ENCODE measurements around the gene PHLDB3.

GRCh38 chr19:43511324-43511723 lies 6.8 kb upstream of the PHLDB3 start:
- TF ChIP-seq SP1 (IDR thresholded peaks at IDR 0.05), result no peak
- no peak for TF ChIP-seq FOXM1 (IDR thresholded peaks at IDR 0.05; ENCODE audit: borderline replicate concordance)
- no peak for TF ChIP-seq TARDBP (IDR thresholded peaks at IDR 0.05)
- TF ChIP-seq SUZ12 (IDR thresholded peaks at IDR 0.05), result no peak
- no peak for TF ChIP-seq BHLHE40 (IDR thresholded peaks at IDR 0.05; ENCODE audit: borderline replicate concordance)
- no peak for TF ChIP-seq ARNT (IDR thresholded peaks at IDR 0.05)
